ENCODE results near the gene EML6.

Gene EML6

DNA sequence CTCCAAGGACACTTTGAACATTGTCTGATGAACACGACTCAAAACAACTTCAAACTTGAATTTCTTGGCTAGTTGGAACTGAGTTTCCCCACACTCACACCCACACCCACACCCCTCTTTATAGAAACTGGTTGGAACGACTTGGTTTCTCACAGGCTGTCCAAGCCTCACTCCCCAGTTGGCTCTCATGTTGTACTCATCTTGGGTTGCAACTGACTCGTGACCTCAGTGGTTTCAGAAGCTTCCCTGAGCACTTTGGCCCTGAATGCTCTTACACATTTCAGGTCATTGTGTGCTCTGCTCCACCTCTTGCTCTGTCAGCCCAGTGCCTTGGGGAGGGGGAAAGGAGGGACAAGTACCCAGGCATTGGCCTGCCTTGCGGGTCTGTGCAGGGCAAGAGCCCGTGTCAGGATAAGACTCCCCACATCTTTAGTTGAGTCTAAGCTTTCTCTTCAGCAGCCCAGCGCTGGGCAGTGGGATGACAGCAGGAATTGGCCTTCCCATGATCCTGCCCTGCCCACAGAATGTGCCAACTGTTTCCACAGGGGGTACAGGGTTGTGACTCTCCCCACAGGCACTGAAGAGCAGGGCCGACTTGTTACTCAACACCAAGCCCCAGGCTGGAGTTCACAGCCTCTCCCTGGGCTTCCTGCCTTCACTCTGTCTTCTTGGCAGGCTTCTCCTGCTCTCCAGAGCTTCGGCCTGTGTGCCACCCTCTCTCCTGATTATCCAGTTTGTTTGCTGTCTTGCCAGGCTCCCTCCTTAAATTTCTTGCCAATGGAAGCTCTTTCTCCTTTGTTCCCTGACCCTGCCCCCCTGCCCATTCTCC, 222.1 kb downstream of the EML6 start:
- no peak for DNase-seq (ENCODE audit: low read depth)

- no peak for DNase-seq (ENCODE audit: low read depth)
Measured at GRCh38 chr2:54946220-54946805, 222.9 kb downstream of the EML6 start.

GRCh38 chr2:54947136-54947535, 223.7 kb downstream of the EML6 start:
- no peak for DNase-seq (ENCODE audit: low read depth)

DNA sequence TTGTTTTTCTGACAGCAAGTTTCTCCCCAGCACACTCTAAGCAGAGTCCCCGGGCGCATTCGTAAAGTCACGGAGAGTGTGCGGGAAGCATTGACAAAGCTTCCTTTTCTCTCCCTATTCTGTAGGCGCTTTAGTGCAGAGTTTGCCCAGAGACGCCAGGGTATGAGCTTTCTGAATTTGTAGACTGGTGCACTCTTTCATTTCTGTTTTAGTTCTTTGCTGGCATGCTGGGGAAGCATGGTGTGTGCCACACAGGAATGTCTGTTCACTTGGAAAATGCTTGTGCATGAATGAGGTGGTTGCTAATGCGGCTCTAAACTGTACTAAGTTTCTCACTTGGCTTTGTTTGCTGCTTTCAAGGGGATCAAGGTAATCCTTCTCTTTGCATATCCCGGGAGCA, 224.2 kb downstream of the EML6 start:
- no peak for DNase-seq (ENCODE audit: low read depth)

GRCh38 chr2:54948120-54948519, 224.7 kb downstream of the EML6 start:
- DNase-seq (ENCODE audit: low read depth): no peak

DNA sequence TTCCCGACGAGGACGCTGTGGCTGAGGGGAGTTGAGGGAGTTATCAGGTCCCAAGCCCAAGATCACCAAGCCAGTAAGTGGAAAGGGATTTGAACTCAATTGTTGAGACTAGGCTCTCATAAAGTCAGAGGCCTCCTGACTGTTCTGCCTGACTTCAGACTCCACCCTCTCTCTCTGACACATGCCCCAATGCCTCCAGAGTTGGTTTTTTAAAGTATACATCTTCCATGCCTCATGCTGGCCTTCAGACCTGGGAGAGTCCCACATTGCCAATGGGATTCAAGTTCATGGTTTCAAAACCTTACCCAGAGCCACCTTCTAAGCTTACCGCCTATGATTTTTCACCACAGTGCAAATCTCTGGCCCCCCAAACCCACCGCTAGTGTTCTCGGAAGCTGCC, 226.0 kb downstream of the EML6 start:
- no peak for DNase-seq (ENCODE audit: low read depth)

DNA sequence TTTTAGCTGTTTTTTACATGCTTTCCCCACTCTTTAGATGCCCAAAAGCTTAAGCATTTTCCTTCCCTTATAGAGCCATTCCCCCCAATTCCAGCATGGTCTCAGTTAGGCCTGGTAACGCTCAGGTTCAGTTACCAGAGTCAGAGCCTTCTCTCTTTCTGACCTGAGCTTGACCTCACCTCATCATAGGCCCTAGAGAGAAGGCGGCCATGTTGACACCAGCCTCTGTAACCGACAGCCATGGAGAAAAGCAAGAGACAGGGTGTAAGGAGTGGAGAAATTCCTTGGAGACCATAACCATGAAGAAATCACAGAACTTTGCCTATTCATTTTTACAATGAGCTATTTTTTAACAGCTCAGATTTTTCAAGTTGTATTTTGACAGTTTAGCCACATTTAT, 227.3 kb downstream of the EML6 start:
- DNase-seq (ENCODE audit: low read depth): no peak

- no peak for DNase-seq (ENCODE audit: low read depth)
Measured at GRCh38 chr2:54952425-54952824, 229.0 kb downstream of the EML6 start.

GRCh38 chr2:54952978-54953456, 229.6 kb downstream of the EML6 start:
- no peak for DNase-seq (ENCODE audit: low read depth)

- no peak for DNase-seq (ENCODE audit: low read depth)
Measured at GRCh38 chr2:54954158-54954557, 230.7 kb downstream of the EML6 start.

GRCh38 chr2:54954705-54955357, 231.4 kb downstream of the EML6 start:
- DNase-seq (ENCODE audit: low read depth): no peak

DNA sequence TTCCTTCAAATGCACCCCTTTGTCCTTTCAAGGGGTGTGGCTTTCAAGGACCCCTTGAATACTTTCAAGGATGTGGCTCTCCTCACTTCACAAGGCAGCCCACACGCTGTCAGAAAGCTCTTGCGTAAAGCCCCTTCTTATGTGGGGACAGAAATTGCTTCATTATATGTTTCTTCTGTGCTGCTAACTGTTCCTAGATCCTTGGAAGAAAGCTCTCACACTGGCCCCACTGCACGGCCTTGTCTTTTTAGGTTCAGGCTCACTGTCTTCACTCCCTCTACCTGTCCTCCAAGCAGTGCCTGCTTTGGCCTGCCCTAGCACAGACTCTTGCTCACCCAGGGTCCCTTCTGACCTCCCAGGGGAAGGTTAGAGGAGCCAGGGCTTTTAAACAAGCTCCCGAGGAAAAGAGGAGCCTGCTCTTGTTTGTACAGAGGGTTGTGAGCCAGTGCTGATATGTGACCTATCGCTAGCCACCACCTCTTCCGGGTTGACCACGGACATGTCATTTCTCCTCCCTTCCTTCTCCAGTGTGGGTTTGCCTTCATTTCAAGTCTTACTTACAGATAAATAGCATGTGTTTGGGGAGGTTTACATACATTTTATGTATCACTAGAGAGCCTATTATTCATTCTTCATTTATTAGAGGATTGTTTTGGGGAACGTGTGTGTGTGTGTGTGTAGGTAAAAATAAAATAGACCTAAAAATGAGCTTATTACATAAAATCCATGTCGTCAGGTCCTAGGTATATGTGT, 232.1 kb downstream of the EML6 start:
- no peak for DNase-seq (ENCODE audit: low read depth)

GRCh38 chr2:54956111-54956627, 232.7 kb downstream of the EML6 start:
- no peak for DNase-seq (ENCODE audit: low read depth)

GRCh38 chr2:54957321-54957999, 234.0 kb downstream of the EML6 start:
- DNase-seq (ENCODE audit: low read depth): no peak

DNA sequence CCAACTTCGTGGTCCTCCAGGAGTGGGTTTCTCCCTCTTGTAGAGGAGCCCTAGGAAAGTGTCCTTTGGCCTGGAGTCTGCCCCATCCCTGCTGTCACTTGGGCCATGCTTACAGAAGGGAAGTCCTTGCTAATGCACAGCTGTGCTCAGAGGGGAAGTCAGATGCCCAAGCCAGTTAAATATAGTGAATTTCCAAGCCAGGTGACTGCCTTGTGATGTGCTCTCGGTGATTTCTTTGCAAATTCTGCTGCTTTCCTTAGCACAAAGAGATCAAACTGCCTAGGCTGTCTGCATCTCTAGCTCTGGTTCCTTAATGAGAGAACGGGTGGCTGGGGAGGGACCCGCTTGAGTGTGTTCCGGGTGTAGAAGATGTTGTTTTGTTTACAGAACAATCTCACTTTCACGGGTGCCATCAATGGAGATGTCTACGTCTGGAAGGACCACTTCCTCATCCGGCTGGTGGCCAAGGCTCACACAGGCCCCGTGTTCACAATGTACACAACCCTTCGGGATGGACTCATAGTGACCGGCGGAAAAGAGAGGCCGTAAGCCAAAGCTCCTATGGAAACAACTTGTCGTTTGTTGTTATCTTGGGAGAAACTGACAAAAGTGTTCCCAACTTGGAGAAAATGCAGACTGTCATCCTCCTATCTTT, 235.4 kb downstream of the EML6 start:
- no peak for DNase-seq (ENCODE audit: low read depth)

DNA sequence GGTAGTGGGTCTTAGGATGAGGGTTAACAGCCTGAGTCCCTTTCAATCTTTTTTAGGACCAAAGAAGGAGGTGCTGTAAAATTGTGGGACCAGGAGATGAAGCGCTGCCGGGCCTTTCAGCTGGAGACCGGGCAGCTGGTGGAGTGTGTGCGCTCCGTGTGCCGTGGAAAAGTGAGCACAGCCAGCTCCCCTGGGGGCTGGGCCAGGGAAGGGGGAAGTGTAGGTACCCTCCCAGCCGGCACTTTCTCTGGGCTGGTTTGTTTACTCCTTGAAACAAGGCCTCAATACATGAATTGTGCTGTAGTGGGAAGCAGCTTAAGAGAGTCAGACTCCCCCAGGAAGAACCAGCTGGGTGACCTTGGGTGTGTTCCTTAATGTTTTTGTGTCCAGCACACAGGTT, 236.7 kb downstream of the EML6 start:
- DNase-seq (ENCODE audit: low read depth): no peak

GRCh38 chr2:54962511-54962910, 239.0 kb downstream of the EML6 start:
- DNase-seq (ENCODE audit: low read depth): no peak

- DNase-seq (ENCODE audit: low read depth): no peak
Measured at GRCh38 chr2:54962935-54963440, 239.5 kb downstream of the EML6 start.

DNA sequence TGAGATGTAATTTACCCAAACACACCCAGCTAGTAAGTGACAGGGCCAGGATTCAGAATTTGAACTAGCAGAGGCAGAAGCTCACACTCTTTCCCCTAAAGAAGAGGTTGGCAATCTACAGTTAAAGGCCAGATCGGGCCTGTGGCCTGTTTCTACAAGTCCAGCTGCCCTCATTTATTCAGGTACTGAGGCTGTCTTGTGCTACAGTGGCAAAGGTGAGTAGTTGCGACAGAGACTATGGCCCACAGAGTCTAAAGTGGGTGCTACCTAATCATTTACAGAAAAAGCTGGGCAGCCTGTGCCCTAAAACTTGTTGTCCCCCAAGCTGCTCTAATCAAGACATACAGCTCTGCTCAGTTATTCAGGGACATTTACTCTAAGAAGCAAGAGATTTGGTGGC, 240.0 kb downstream of the EML6 start:
- DNase-seq (ENCODE audit: low read depth): no peak

DNA sequence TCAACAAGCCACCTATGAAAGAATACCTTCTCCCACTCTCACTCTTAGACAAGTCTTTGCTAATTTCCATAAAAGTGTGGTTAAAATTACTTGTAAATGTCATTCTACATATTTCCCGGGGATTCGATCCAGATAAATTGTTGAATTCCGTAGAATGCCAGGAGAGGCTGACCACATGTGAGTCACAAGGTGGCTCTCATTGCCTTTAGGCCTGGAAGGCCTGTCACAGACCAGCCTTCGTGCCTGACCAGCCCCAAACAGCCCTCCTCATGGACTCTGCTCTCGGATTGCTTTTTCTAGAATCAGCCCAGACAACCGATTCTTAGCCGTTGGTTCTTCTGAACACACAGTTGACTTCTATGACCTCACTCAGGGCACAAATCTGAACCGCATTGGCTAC, 240.8 kb downstream of the EML6 start:
- no peak for DNase-seq (ENCODE audit: low read depth)

- DNase-seq (ENCODE audit: low read depth): no peak
Measured at GRCh38 chr2:54964816-54965215, 241.4 kb downstream of the EML6 start.

All from activated gamma-delta T cell treated with anti-CD3 and anti-CD28 coated beads, Interleukin-2, amount 50 U/mL, for 16 hours (primary cell).